NT2/D1 (cell line): ENCODE results near the gene TMEM100.

Experiments used
- SUZ12 ChIP-seq: IDR thresholded peaks from 2 replicates; pipeline ENCODE4 v1.6.1; 2011; ENCODE audit not compliant: insufficient read length, insufficient read depth; ENCODE audit errors: extremely low read depth
- YY1 ChIP-seq: IDR thresholded peaks from 2 replicates; pipeline ENCODE4 v1.6.1; 2011; ENCODE audit not compliant: insufficient read length, insufficient read depth
- ZNF274 ChIP-seq: IDR thresholded peaks from 2 replicates; pipeline ENCODE4 v1.6.1; 2011; ENCODE audit warnings: mild to moderate bottlenecking, low read depth, low read length

DNA sequence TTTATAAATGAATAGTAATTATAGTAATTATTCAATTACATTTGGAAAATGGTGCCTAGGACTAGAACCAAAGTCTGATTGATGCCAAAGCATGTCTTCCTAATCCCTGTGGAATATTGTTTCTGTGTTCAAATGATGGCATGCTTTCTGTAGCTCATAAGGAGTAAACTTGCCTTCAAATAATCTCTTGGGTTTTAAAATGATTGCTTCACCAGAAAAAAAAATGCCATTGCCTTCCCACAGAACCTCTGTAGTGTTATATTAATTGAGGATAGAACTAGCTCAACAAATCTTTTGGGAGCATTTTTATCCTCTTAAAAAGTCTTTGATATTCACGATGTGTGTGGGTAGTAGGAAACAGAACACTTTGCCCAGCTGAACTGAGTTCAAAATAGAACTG lies 7.7 kb upstream of the TMEM100 start:
- TF ChIP-seq SUZ12: no peak
- no peak for TF ChIP-seq YY1
- no peak for TF ChIP-seq ZNF274
